ENCODE measurements around the gene EXOC4.

Gene EXOC4

DNA sequence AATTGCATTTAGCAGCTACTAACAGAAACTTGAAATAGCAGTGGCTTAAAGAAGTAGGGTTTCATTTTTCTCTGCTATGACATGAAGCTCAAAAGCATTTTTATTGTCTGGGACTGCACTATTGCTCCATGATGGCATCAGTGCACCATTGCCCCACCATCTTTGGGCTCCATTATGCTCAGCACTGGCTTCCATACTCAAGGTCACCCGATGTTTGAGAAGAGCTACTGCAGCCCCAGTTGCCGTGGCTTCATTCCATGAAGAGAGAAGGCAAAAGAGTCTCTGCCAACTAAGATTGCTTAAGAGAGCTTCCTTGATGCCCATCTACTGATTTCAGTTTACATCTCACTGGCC is 682.1 kb downstream of the EXOC4 start:
- Histone ChIP-seq H3K36me3 (ENCODE audit: insufficient read depth, low read length) (peaks cover 6% of the 10 kb centered on the region; the same call in 1 of the 2 replicates), H3K79me2 (ENCODE audit: control insufficient read depth, insufficient read depth, low read length, unreplicated experiment) (no peaks in the 10 kb centered on the region), H3K27ac (ENCODE audit: low read depth, low read length) (no peak overlapping the region), H3K4me1 (ENCODE audit: control insufficient read depth, insufficient read depth, low read length, unreplicated experiment) (peaks cover 3% of the 10 kb centered on the region), H3K4me3 (ENCODE audit: low read depth, low read length) (no peak overlapping the region), H2AFZ (ENCODE audit: low read length, unreplicated experiment) (no peak overlapping the region), H3K27me3 (ENCODE audit: insufficient read depth, low read length) (no peaks in the 10 kb centered on the region)

DNA sequence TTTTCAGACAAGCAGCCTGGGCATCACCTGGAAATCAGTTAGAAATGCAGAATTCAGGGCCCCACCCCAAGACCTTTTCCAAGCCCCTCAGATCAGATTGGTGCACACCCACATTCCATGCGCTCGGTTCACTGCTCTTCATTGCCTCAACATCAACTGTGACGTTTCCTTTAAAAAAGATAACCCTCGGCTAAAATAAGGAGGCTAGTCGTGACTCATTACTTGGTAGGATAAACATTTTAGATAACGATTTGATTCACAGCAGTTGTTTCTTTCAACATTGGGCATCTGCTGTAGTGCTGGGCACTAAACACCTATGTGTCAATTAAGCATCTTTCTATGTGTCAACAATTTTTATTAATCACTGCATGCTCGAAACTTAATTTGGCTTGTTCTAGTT is 683.2 kb downstream of the EXOC4 start:
- Histone ChIP-seq H3K27me3 (ENCODE audit: insufficient read depth, low read length) (no peaks in the 10 kb centered on the region), H3K79me2 (ENCODE audit: control insufficient read depth, insufficient read depth, low read length, unreplicated experiment) (no peaks in the 10 kb centered on the region), H3K4me3 (ENCODE audit: low read depth, low read length) (no peak overlapping the region), H3K27ac (ENCODE audit: low read depth, low read length) (no peak overlapping the region), H2AFZ (ENCODE audit: low read length, unreplicated experiment) (no peak overlapping the region), H3K4me1 (ENCODE audit: control insufficient read depth, insufficient read depth, low read length, unreplicated experiment) (peaks cover 3% of the 10 kb centered on the region), H3K36me3 (ENCODE audit: insufficient read depth, low read length) (peaks cover 6% of the 10 kb centered on the region; the same call in 1 of the 2 replicates)

DNA sequence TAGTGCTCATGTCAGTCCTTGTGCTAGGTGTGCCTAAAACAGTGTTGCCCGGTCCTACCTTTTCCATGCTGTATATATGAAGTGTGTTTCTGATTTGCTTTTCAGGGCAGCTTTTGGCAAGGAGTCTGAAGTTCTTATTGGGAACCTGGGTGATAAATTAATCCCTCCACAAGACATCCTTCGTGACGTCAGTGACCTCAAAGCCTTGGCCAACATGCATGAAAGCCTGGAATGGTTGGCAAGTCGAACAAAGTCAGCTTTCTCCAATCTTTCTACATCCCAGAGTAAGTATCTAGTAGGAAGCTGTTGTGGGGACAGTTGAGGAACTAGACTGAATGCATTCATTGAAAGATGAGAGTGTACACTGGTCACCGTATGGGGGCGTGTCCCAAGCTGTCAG is 684.9 kb downstream of the EXOC4 start:
- Histone ChIP-seq H3K79me2 (ENCODE audit: control insufficient read depth, insufficient read depth, low read length, unreplicated experiment) (no peaks in the 10 kb centered on the region), H3K4me3 (ENCODE audit: low read depth, low read length) (no peak overlapping the region), H3K27me3 (ENCODE audit: insufficient read depth, low read length) (no peaks in the 10 kb centered on the region), H3K4me1 (ENCODE audit: control insufficient read depth, insufficient read depth, low read length, unreplicated experiment) (peaks cover 3% of the 10 kb centered on the region), H3K36me3 (ENCODE audit: insufficient read depth, low read length) (peaks cover 6% of the 10 kb centered on the region; the same call in 1 of the 2 replicates), H3K27ac (ENCODE audit: low read depth, low read length) (no peak overlapping the region), H2AFZ (ENCODE audit: low read length, unreplicated experiment) (no peak overlapping the region)

DNA sequence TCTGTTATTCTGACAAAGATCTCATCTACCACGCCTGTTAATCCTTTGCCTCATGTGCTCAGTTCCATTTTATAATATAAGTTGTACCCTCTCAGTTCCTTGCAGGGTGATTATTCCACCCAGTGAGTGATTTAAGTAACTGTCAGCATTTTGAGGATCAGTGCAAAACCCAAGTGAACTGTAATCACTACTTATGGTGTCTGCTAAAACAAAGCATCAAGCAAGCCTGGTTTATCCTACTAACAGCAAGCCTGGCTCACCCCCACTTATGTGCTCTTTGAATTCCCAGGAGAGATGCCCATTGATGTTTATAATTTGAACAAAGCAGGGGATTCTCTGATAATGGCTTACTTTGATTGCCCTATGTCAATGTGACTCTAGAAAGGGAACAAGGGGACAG is 687.5 kb downstream of the EXOC4 start:
- Histone ChIP-seq H3K27ac (ENCODE audit: low read depth, low read length) (no peak overlapping the region), H3K4me1 (ENCODE audit: control insufficient read depth, insufficient read depth, low read length, unreplicated experiment) (peaks cover 3% of the 10 kb centered on the region), H3K79me2 (ENCODE audit: control insufficient read depth, insufficient read depth, low read length, unreplicated experiment) (no peaks in the 10 kb centered on the region)

DNA sequence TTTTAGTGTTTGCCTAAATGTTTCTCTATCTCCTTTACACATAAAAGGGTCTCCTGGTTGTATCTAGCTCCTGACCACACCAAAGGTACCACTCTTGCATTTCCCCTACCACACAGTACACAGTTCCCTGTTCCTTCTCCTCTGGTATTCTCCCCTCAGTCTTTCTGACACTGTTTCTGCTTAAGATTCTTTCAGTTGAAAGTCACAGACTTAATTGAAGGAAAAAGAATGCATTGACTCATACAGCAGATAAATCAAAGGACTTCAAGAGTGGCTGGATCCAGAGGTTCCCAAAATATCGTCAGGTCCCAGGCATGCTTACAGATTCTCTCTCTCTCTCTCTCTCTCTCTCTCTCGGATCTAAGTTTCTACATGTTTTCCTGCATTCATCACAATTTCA is 688.6 kb downstream of the EXOC4 start:
- Histone ChIP-seq H3K79me2 (ENCODE audit: control insufficient read depth, insufficient read depth, low read length, unreplicated experiment) (no peaks in the 10 kb centered on the region), H3K4me1 (ENCODE audit: control insufficient read depth, insufficient read depth, low read length, unreplicated experiment) (peaks cover under 1% of the 10 kb centered on the region), H3K36me3 (ENCODE audit: insufficient read depth, low read length) (peaks cover 6% of the 10 kb centered on the region; the same call in 1 of the 2 replicates), H3K27me3 (ENCODE audit: insufficient read depth, low read length) (no peaks in the 10 kb centered on the region), H3K27ac (ENCODE audit: low read depth, low read length) (no peak overlapping the region), H3K4me3 (ENCODE audit: low read depth, low read length) (no peak overlapping the region), H2AFZ (ENCODE audit: low read length, unreplicated experiment) (no peak overlapping the region)

More for the DNA sequence above, 687.5 kb downstream of the EXOC4 start:
- H3K36me3 ChIP-seq (ENCODE audit: insufficient read depth, low read length): peaks cover 6% of the 10 kb centered on the region; the same call in 1 of the 2 replicates
- no peaks in the 10 kb centered on the region for H3K27me3 ChIP-seq (ENCODE audit: insufficient read depth, low read length)
- H2AFZ ChIP-seq (ENCODE audit: low read length, unreplicated experiment): no peak overlapping the region
- H3K4me3 ChIP-seq (ENCODE audit: low read depth, low read length): no peak overlapping the region

DNA sequence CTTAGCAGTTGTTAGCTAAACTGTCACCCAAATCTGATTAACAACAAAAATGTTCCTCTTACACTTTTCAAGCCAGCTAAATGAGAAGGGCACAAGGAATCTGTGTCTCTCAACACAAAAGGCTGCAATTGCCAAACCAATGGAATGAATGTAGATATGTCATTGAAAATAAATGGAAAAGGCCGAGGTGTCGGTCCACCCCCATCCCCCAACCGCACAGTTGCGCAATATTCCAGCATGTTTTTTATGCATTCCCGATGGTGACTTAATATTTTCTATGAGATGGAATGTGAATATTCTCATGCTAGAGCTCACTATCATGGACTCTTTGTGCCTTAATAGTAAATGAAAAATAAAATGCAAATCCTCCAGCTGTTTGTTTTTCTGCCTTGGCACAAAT is 692.6 kb downstream of the EXOC4 start:
- H3K27ac ChIP-seq (ENCODE audit: low read depth, low read length): no peak overlapping the region

DNA sequence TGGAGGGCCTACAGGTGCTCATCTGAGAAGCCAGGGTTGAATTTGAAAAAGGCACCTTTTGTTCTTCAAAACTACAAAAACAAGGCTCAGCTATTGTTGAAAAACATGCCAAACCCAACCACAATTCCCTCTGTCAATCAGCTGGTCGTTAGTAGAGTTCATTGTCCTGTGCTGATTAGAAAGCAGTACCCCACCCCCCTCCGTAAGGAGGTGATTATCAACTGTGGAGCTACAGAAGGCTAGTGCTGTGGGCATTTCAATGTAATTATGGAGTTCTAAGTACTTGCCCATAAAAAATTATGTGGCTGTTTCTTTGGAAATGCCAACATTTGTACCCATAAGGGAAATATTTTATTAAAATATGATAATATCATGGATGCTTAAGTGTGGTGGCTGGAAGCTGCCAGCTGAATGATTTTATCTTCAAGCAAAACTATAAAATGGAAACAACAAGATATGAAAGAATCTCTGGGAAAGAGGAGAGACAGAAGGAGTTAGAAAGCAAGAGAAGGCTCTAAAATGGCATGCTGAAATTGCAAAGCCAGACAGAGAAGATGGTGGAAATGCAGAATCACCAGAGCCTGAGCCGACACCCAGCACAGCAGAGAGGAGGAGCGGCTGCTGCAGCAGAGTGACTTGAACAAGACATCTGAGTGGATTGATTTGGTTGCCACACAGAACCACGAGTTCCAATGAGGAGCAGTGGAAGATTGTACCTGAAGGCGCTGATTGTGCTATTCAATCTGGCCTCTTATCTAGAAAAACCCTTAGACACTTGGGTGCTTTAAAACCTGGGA is 694.8 kb downstream of the EXOC4 start:
- Histone ChIP-seq H3K4me3 (ENCODE audit: low read depth, low read length) (no peak overlapping the region), H3K27me3 (ENCODE audit: insufficient read depth, low read length) (no peaks in the 10 kb centered on the region), H3K27ac (ENCODE audit: low read depth, low read length) (no peak overlapping the region), H2AFZ (ENCODE audit: low read length, unreplicated experiment) (no peak overlapping the region), H3K79me2 (ENCODE audit: control insufficient read depth, insufficient read depth, low read length, unreplicated experiment) (no peaks in the 10 kb centered on the region), H3K36me3 (ENCODE audit: insufficient read depth, low read length) (no peaks in the 10 kb centered on the region), H3K4me1 (ENCODE audit: control insufficient read depth, insufficient read depth, low read length, unreplicated experiment) (no peaks in the 10 kb centered on the region)

More for the DNA sequence above, 692.6 kb downstream of the EXOC4 start:
- Histone ChIP-seq H3K79me2 (ENCODE audit: control insufficient read depth, insufficient read depth, low read length, unreplicated experiment) (no peaks in the 10 kb centered on the region), H3K36me3 (ENCODE audit: insufficient read depth, low read length) (no peaks in the 10 kb centered on the region), H3K27me3 (ENCODE audit: insufficient read depth, low read length) (no peaks in the 10 kb centered on the region), H3K4me3 (ENCODE audit: low read depth, low read length) (no peak overlapping the region), H3K4me1 (ENCODE audit: control insufficient read depth, insufficient read depth, low read length, unreplicated experiment) (no peaks in the 10 kb centered on the region), H2AFZ (ENCODE audit: low read length, unreplicated experiment) (no peak overlapping the region)

DNA sequence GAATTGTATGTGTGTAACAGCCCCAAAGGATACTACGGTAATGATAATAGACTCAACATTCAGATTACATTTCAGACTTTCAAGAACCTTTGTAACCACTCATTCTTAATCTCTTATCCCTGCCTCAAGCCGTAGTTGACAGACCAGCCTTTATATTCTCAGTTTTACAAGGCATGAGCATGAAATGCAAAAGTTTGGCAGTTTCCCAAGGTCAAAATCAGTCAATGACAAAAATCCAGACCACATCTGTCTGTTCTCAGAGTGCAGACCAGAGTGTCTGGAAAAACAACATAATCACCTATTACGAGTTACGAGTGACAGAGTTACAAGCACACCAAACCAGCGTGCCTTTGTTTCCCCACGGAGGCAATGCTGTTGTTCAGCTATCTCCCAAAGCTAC is 695.7 kb downstream of the EXOC4 start:
- Histone ChIP-seq H2AFZ (ENCODE audit: low read length, unreplicated experiment) (no peak overlapping the region), H3K36me3 (ENCODE audit: insufficient read depth, low read length) (no peaks in the 10 kb centered on the region), H3K79me2 (ENCODE audit: control insufficient read depth, insufficient read depth, low read length, unreplicated experiment) (no peaks in the 10 kb centered on the region), H3K27me3 (ENCODE audit: insufficient read depth, low read length) (no peaks in the 10 kb centered on the region), H3K27ac (ENCODE audit: low read depth, low read length) (no peak overlapping the region), H3K4me1 (ENCODE audit: control insufficient read depth, insufficient read depth, low read length, unreplicated experiment) (no peaks in the 10 kb centered on the region), H3K4me3 (ENCODE audit: low read depth, low read length) (no peak overlapping the region)

DNA sequence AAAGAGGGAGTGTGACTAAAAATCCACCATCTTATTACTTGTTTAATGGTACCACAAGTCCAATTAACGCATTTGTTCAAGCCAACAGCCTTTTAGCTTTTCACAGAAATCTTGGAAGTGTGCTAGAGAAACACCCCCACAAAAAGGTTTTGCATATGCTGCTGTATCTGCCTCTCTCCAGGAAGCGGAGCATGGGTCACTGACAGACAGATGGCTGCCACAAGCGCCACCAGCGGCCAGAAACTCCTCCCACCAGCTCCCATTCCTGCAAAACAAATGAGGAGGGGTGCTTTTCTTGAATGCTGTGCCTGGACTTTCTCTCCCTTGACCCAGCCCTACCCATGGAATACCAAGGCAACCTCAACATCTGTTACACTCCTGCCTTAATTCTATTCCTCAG is 698.0 kb downstream of the EXOC4 start:
- Histone ChIP-seq H3K27ac (ENCODE audit: low read depth, low read length) (no peak overlapping the region), H3K4me3 (ENCODE audit: low read depth, low read length) (no peak overlapping the region), H3K27me3 (ENCODE audit: insufficient read depth, low read length) (no peaks in the 10 kb centered on the region), H3K4me1 (ENCODE audit: control insufficient read depth, insufficient read depth, low read length, unreplicated experiment) (no peaks in the 10 kb centered on the region), H2AFZ (ENCODE audit: low read length, unreplicated experiment) (no peak overlapping the region), H3K79me2 (ENCODE audit: control insufficient read depth, insufficient read depth, low read length, unreplicated experiment) (no peaks in the 10 kb centered on the region), H3K36me3 (ENCODE audit: insufficient read depth, low read length) (0 out of 2 replicates have a peak, but pooled peaks cover 5% of the 10 kb centered on the region)

DNA sequence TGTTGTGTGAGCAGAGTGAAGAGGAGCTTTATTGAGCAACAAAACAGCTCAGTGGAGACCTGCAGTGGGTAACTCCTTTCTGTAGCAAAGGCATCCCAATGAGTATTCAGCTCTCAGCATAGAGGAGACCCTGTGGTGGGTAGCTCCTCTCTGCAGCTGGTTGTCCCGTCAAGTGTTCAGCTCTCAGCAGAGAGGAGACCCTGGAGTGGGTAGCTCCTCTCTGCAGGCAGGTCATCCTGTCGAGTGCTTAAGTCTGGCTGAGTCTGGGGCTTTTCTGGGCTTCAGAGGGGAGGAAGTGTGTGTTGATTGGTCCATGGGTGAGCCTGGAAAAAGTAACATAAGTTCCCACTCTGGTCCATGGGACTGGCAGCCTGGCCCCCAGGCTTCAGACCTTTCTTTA is 702.3 kb downstream of the EXOC4 start:
- no peak overlapping the region for H3K4me3 ChIP-seq (ENCODE audit: low read depth, low read length)
- H3K36me3 ChIP-seq (ENCODE audit: insufficient read depth, low read length): 0 out of 2 replicates have a peak, but pooled peaks cover 5% of the 10 kb centered on the region
- no peak overlapping the region for H3K27ac ChIP-seq (ENCODE audit: low read depth, low read length)
- H2AFZ ChIP-seq (ENCODE audit: low read length, unreplicated experiment): no peak overlapping the region
- no peaks in the 10 kb centered on the region for H3K79me2 ChIP-seq (ENCODE audit: control insufficient read depth, insufficient read depth, low read length, unreplicated experiment)
- no peaks in the 10 kb centered on the region for H3K27me3 ChIP-seq (ENCODE audit: insufficient read depth, low read length)
- no peaks in the 10 kb centered on the region for H3K4me1 ChIP-seq (ENCODE audit: control insufficient read depth, insufficient read depth, low read length, unreplicated experiment)

DNA sequence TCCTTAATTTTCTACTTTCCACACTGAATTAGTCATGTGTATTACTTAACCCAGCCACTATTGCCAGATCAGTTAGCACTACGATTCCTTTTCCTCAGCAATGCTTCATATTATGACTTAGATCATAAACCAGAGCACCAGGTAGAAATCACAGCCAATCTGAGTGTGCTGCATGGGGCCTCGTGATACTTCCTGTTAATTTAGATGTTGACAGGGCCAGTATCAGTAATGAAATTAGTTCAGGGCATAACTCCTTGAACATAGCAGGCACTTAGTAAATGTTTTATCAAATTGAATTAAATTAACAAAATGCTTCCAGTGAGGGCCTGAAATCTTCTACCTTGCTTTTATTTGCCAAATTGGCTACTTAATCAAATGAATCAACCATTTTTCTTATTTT is 705.0 kb downstream of the EXOC4 start:
- H3K36me3 ChIP-seq (ENCODE audit: insufficient read depth, low read length): 0 out of 2 replicates have a peak, but pooled peaks cover 5% of the 10 kb centered on the region

More for the DNA sequence above, 705.0 kb downstream of the EXOC4 start:
- Histone ChIP-seq H3K27ac (ENCODE audit: low read depth, low read length) (no peak overlapping the region), H2AFZ (ENCODE audit: low read length, unreplicated experiment) (no peak overlapping the region), H3K4me1 (ENCODE audit: control insufficient read depth, insufficient read depth, low read length, unreplicated experiment) (no peaks in the 10 kb centered on the region), H3K4me3 (ENCODE audit: low read depth, low read length) (no peak overlapping the region), H3K79me2 (ENCODE audit: control insufficient read depth, insufficient read depth, low read length, unreplicated experiment) (no peaks in the 10 kb centered on the region), H3K27me3 (ENCODE audit: insufficient read depth, low read length) (no peaks in the 10 kb centered on the region)

All from ACC112 (cell line).